DMS 273 (cell line): Measurements from ENCODE around the gene POP7.
"Not testable (repeated sequence)": the region's sequence is repeated elsewhere in the genome, so short reads cannot be mapped to it uniquely, and the experiment has no call there.

ENCODE experiments used
- DNase-seq: peaks from one replicate; lab custom pipeline; 2025; ENCODE audit not compliant: unreplicated experiment; lab: John Stamatoyannopoulos, UW

POP7 gene

DNA sequence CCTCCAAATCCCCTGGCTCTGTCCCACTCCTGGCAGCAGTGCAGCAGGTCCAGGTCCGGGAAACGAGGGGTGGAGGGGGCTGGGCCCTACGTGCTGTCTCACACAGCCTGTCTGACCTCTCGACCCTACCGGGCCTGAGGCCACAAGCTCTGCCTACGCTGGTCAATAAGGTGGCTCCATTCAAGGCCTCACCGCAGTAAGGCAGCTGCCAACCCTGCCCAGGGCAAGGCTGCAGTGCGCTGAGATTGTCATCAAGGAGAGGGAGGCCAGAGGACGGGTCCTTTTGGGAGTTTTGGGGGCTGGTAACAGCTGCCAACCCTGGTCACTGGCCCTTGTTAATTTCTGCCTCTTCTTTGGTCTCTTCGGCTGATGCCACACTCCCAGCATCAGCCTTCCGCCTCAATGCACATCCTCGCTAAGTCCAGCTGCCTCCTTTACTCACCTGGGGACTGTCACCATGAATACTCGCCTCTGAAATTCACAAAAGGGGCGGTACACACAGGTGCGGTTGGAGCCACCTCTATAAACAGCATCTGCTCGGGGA lies 17.9 kb downstream of the POP7 start:
- DNase-seq, result no peak

GRCh38 chr7:100724364-100724763 lies 18.4 kb downstream of the POP7 start:
- not testable (repeated sequence) for DNase-seq

DNA sequence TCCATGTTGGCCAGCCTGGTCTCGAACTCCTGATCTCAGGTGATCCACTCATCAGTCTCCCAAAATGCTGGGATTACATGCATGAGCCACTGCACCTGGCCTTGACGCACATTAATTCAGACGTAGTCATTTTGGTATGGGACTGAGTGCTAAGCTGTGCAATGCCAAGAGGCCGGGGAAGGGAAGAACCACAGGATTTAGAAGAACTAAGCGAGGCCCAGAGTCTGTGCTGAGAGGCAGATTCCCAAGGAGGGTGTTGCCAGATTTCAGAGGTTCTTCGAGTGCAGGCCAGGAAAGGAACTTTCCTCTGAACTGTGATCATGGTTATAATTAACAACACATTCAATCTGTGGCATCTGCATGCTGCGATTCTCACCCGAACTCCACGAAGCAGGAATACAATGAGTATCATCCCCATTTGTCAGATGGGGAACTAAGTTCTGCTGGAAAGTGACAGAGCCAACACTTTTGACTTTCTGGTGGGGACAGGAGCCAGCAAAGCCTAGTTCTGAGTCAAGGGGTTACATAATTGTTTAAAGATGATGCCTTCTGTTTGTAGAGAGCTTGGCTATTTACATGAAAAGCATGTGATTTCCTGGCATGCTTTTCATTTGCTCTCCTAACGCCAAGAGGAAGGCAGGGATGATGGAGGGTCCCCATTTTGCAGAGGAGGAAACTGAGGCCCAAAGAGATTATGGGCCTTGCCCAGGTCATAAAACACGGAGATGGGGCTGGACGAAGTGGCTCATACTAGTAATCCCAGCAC lies 21.3 kb downstream of the POP7 start:
- no peak for DNase-seq

GRCh38 chr7:100728196-100728595 lies 22.3 kb downstream of the POP7 start:
- no peak for DNase-seq

GRCh38 chr7:100730136-100730800 lies 24.3 kb downstream of the POP7 start:
- DNase-seq, result no peak

- no peak for DNase-seq
These were observed 26.2 kb downstream of the POP7 start for GRCh38 chr7:100731937-100732636.

DNA sequence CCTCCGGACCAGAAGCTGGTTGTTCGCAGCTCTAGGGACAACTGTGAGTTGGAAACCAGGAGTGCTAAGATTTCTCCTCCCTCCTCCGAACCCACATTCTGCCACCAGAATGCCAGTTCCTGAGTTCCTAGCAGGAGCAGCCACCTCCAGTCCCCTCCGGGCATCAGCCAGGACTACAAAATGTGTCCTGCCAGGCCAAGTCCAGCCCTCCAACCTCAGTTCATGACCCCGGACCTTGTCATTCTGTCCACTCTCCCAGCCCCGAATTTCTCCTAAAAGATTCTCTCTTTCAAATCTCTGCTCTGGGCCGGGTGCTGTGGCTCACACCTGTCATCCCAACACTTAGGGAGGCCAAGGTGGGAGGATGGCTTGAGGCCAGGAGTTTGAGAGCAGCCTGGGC lies 29.8 kb downstream of the POP7 start:
- no peak for DNase-seq

DNA sequence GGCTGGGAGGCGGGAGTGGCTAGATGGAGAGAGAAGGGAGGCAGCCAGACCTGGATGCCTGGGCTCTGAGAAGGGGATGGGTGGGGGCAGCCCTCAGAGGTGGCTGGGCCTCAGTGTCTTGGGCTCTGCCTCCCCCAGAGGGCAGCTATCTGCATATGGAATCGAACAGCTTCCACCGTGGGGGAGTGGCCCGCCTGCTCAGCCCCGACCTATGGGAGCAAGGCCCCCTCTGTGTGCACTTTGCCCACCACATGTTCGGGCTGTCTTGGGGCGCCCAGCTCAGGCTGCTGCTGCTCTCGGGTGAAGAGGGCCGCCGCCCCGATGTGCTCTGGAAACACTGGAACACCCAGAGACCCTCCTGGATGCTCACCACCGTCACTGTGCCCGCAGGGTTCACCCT lies 30.8 kb downstream of the POP7 start:
- DNase-seq, result no peak

DNA sequence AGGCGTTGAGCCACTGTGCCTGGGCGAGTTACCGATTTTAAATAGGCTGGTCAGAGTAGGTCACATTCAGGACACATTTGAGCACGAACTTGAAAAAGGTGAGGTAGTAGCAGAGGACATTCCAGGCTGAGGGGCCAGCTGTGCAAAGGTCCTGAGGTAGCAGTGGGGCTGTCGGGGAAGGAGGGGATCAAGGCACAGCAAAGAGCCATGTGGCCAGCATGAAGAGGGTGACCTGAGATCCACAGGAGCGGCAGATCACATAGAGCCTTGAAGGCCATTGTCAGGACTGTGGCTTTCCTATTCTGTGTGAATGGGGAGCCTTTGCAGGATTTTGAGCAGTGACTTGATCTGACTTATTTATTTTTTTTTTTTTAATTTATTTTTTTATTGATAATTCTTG lies 34.0 kb downstream of the POP7 start:
- DNase-seq, result no peak

DNA sequence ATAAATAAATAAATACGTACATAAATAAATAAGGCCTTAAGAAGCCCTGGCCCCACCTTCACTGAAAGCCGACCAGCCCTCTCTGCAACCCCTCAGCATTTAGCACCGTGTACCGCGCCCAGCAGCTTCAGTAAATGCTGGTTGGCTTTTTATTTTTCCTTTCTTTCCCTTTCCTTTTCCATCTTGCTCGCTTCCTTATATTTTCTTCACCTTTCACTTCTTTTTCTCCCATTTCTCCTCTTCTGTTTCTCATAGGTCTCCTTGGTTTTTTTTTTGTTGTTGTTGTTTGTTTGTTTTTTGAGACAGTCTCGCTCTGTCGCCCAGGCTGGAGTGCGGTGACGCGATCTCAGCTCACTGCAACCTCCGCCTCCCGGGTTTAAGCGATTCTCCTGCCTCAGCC lies 38.7 kb downstream of the POP7 start:
- no peak for DNase-seq

DNA sequence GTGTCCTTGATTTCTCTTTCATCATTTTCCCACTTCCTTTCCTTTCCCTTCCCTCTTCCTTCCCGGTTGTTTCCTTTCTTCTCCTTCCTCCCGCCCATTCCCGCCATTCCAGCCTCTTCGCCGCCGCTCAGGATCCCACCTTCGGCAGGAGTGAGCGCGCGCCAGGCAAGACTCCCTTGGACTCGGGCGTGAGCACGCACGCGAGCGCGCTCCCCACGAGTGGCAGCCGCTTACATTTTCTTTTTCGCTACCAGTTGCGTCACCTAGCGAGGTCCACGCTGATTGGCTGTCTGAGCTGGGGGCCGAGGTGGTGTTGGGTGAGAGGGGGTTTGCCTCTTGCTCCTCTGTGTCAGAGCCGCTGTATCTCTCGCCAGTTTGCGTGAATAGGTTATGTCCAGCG lies 39.3 kb downstream of the POP7 start:
- no peak for DNase-seq

DNA sequence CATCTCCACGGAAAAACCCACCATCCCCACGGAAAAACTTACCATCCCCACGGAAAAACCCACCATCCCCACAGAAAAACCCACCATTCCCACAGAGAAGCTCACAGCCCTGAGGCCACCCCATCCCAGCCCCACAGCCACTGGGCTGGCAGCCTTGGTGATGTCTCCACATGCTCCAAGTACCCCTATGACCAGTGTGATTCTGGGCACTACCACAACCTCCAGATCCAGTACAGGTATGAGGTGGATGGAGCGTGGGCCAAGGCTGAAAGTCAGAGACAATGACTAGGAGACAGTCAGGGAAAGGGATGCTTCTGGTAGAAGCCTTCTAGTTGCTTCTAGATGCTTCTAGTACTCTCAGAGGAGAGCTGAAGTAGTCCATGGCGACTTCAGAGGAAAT lies 47.1 kb downstream of the POP7 start:
- DNase-seq, result no peak

DNA sequence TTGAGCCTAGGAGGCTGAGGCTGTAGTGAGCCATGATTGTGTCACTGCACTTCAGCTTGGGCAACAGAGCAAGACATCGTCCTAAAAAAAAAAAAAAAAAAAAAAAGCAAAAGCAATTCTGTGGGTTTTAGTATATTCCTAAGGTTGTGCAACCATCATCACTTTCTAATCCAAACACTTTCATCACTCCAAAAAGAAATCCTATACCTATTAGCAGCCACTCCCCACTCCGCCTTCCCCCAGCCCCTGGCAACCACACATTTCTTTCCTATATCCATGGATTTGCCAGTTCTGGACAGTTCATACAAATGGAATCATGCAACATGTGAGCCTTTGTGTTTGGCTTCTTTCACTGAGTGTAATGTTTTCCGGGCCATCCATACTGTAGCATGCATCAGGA lies 47.8 kb downstream of the POP7 start:
- no peak for DNase-seq
